Retinal pigment epithelial cell (primary cell): ENCODE measurements around the gene AXDND1.

Experiments used
- DNase-seq: peaks from one replicate; pipeline ENCODE4 v3.0.0-alpha.2; 2010; ENCODE audit warnings: low read depth
- H3K4me3 ChIP-seq: 2 replicates; pipeline ENCODE4 v1.5.1; 2011; ENCODE audit warnings: mild to moderate bottlenecking, low read length, control low read depth, moderate library complexity
- TF ChIP-seq, protein P1 (sequence below): conservative IDR thresholded peaks from 2 replicates; pipeline ENCODE4 v1.5.1; 2011; ENCODE audit warnings: low read depth, low read length, control low read depth, inconsistent platforms

The AXDND1 gene

DNA sequence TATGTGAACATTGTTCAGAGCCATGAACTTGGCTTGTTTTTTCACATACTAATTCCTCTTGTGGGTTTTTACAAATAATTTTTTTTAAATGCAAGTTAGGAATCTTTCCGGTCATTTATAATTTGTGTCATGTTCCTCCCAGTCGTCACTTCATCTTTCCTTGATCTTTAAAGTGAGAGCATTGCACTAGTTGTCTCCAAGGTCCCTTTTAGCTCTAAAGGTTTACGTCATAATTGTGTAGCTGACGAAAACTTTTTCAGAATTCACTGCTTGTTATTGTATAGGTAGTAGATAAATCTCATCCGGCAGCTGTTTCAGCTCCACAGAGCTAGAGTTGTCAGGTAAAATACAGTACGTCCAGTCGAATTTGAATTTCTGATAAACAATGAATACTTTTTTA is 38.6 kb upstream of the AXDND1 start:
- H3K4me3 ChIP-seq: no peak overlapping the region
- TF ChIP-seq, protein P1, sequence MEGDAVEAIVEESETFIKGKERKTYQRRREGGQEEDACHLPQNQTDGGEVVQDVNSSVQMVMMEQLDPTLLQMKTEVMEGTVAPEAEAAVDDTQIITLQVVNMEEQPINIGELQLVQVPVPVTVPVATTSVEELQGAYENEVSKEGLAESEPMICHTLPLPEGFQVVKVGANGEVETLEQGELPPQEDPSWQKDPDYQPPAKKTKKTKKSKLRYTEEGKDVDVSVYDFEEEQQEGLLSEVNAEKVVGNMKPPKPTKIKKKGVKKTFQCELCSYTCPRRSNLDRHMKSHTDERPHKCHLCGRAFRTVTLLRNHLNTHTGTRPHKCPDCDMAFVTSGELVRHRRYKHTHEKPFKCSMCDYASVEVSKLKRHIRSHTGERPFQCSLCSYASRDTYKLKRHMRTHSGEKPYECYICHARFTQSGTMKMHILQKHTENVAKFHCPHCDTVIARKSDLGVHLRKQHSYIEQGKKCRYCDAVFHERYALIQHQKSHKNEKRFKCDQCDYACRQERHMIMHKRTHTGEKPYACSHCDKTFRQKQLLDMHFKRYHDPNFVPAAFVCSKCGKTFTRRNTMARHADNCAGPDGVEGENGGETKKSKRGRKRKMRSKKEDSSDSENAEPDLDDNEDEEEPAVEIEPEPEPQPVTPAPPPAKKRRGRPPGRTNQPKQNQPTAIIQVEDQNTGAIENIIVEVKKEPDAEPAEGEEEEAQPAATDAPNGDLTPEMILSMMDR: no peak
- DNase-seq: no peak

DNA sequence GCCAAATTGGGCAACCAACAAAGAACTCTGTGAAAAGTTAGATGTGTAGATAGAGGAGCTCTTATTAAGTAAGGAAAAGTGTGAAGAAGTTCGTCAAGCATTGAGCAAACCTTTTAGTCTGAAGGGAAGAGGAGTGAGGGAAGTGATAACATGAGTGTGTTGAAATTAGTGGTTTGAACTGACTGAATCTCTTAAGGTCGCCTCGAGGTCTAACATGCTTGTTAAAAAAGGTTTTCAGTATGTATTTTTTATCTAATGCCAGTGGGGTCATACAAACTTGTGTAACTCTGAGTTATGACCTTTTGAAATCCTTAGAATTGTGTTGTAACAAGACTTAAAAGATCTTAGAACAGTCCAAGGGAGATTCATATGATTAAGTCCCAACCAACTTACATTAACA is 38.1 kb upstream of the AXDND1 start:
- H3K4me3 ChIP-seq: no peak overlapping the region
- DNase-seq: no peak
- TF ChIP-seq, protein P1: no peak

DNA sequence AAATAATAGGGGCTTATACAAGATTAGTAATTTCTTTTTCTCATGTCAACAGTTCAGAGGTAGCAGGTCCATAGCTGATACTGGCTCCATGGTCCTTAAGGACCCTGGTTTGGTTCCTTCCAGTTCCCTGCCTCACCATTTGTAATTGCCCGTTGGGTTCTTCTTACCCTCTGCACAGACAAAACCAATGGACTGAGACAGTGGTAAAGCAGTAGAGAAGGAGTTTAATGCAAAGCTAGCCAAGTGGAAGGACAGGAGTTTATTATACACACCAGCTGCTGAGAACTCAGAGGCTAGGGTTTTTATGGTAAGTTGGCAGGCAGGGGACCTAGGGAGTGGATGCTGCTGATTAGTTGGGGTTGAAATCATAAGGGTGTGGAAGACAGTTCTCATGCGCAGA is 35.9 kb upstream of the AXDND1 start:
- no peak for DNase-seq
- TF ChIP-seq, protein P1: no peak
- H3K4me3 ChIP-seq: no peak overlapping the region

DNA sequence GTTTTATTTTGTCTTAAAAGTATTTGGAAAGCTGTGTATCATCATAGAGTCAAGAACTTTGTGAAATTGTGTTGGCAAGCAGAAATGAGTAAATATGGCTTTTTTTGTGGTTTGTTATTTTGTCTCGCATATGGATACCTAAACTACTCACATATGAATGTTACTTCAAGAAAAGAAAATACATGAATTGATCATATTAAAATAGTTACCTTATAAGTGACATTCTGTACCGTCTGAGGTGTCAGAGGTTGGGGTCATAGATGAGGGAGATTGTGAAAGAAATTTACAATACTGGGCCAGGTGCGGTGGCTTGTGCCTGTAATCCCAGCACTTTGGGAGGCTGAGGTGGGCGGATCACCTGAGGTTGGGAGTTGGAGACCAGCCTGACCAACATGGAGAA is 31.3 kb upstream of the AXDND1 start:
- DNase-seq: no peak
- TF ChIP-seq, protein P1: no peak
- H3K4me3 ChIP-seq: no peak overlapping the region

DNA sequence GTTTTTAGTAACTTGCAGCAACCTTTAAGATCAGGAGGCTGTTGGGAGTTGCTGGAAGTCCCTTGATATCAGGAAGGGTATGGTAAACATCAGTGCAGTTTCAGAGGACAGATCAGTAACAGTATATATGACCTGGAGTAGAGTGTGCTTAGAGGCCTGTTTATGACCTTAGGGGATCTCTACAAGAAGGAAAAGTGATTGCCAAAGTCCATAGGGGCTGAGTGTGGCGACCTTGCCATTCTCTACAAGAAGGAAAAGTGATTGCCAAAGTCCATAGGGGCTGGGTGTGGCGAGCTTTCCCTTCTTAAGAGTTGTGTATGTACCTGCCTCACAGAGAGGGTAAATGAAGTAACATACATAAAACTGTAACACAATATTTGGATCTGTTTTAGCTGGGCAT is 28.5 kb upstream of the AXDND1 start:
- TF ChIP-seq, protein P1: no peak
- DNase-seq: no peak
- no peak overlapping the region for H3K4me3 ChIP-seq

DNA sequence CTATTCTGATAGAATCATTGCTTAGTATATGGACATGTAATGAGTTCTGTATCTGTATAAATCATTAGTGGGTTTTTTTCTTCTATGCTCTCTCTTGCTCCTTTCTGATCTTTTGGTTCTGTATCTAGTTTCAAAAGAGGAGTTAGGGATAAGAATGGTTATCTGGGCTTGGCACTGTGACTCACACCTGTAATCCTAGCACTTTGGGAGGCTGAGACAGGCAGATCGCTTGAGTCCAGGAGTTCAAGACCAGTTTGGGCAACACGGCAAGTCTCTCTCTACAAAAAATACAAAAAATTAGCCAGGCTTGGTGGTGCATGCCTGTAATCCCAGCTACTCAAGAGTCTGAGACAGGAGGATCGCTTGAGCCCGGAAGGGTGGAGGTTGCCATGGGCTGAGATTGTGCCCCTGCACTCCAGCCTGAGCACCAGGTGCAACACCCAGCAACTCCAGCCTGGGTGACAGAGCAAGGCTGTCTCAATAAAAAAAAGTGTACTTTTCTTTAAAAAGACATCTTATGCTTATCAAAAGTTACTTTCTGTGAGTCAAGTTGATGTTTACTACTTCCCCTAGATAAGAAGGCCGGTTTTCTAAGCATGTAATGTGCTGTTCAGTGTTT is 27.7 kb upstream of the AXDND1 start:
- DNase-seq: no peak
- H3K4me3 ChIP-seq: no peak overlapping the region
- TF ChIP-seq, protein P1: no peak

DNA sequence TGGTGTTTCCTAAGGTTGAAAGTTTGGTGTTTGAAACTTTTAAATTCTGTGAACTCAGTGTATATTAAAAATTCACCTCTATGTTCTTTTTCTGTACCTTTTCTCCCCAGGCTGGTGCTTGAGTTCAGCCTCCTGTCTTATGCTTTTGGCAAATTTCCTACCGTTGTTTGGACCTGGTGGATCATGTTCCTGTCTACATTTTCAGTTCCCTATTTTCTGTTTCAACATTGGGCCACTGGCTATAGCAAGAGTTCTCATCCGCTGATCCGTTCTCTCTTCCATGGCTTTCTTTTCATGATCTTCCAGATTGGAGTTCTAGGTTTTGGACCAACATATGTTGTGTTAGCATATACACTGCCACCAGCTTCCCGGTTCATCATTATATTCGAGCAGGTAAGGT is 24.9 kb upstream of the AXDND1 start:
- TF ChIP-seq, protein P1: no peak
- DNase-seq: no peak
- H3K4me3 ChIP-seq: no peak overlapping the region
